H1 (cell line): ENCODE measurements around the gene FGF19. TPM values are rescaled to one million over a fixed set of nuclear protein-coding genes. Genes with fewer than 3 reads are reported as not detected.

Source experiments
- CTCF ChIA-PET: fragments of 300-600 bp; sonication (Branson Sonifier 250); formaldehyde crosslinking; loops from one replicate; lab custom pipeline; 2021; ENCODE audit not compliant: partially characterized antibody; lab: Charles Lee
- POLR2A ChIA-PET: fragments of 300-600 bp; sonication (Branson Sonifier 250); formaldehyde crosslinking; loops from one replicate; lab custom pipeline; 2021; ENCODE audit warnings: inconsistent platforms; ENCODE audit not compliant: partially characterized antibody; lab: Charles Lee
- DNase-seq, 2 experiments: peaks; one replicate each; pipeline versions ENCODE4 v3.0.0 to v3.0.0-alpha.2; 2010 to 2022; ENCODE audit warnings: low spot score in 2 of 2, low read depth in 1 of 2, mixed read lengths in 1 of 2
- FAIRE-seq: peaks from 2 replicates; lab custom pipeline; 2011; peaks lifted over from hg19 to GRCh38; lab: Jason Lieb, UNC
- H2AFZ ChIP-seq: 2 replicates; pipeline ENCODE4 v1.8.1; 2012; ENCODE audit warnings: low read length, inconsistent platforms
- H2AK5ac ChIP-seq: 2 replicates; pipeline ENCODE4 v1.6.1; 2013; ENCODE audit warnings: low read depth, low read length
- H2BK120ac ChIP-seq: replicated peaks from 2 replicates; pipeline ENCODE3; 2013; ENCODE audit warnings: low read depth, low read length, inconsistent platforms
- H2BK12ac ChIP-seq: 2 replicates; pipeline ENCODE4 v1.6.1; 2013; ENCODE audit warnings: low read depth, low read length
- H2BK15ac ChIP-seq: 2 replicates; pipeline ENCODE4 v1.6.1; 2013; ENCODE audit warnings: low read length
- H2BK20ac ChIP-seq: 2 replicates; pipeline ENCODE4 v1.6.1; 2013; ENCODE audit warnings: low read length
- H2BK5ac ChIP-seq: 2 replicates; pipeline ENCODE4 v1.6.1; 2013; ENCODE audit warnings: low read depth, low read length
- H3K14ac ChIP-seq: 2 replicates; pipeline ENCODE4 v1.6.1; 2013; ENCODE audit warnings: inconsistent platforms; ENCODE audit not compliant: insufficient read length
- H3K18ac ChIP-seq: 2 replicates; pipeline ENCODE4 v1.6.1; 2013; ENCODE audit warnings: low read length; ENCODE audit errors: extremely low read depth
- H3K23ac ChIP-seq: 2 replicates; pipeline ENCODE4 v1.6.1; 2013; ENCODE audit warnings: inconsistent platforms; ENCODE audit not compliant: insufficient read length
- H3K23me2 ChIP-seq: 2 replicates; pipeline ENCODE4 v1.6.1; 2013; ENCODE audit warnings: low read depth, low read length
- H3K27ac ChIP-seq: 2 replicates; pipeline ENCODE4 v1.6.1; 2011; ENCODE audit warnings: low read depth, low read length, inconsistent platforms
- H3K27me3 ChIP-seq, 4 experiments: replicated peaks in 1 of 4; 1 replicate in 1 of 4; 2 replicates in 3 of 4; pipeline versions ENCODE4 v1.6.1 to v1.8.1; 2011 to 2013; ENCODE audit warnings: low read length in 3 of 4, mild to moderate bottlenecking in 3 of 4, inconsistent platforms in 2 of 4, mixed read lengths in 2 of 4, moderate library complexity in 1 of 4; ENCODE audit not compliant: control insufficient read depth in 3 of 4, insufficient read depth in 3 of 4; ENCODE audit errors: extremely low read depth in 1 of 4
- H3K36me3 ChIP-seq, 4 experiments: 2 replicates each; pipeline versions ENCODE4 v1.6.1 to v1.8.1; 2011 to 2013; ENCODE audit warnings: mild to moderate bottlenecking in 4 of 4, low read length in 3 of 4, moderate library complexity in 2 of 4, control low read depth in 1 of 4, inconsistent platforms in 1 of 4; ENCODE audit not compliant: insufficient read depth in 4 of 4, control insufficient read depth in 2 of 4
- H3K4ac ChIP-seq: replicated peaks from 2 replicates; pipeline ENCODE3; 2013; ENCODE audit warnings: low read length, low read depth, mixed read lengths, inconsistent platforms; ENCODE audit not compliant: insufficient read length
- H3K4me1 ChIP-seq, 4 experiments: replicated peaks in 1 of 4; 1 replicate in 1 of 4; 2 replicates in 3 of 4; pipeline versions ENCODE4 v1.6.1 to v1.8.1; 2011 to 2013; ENCODE audit warnings: low read length in 3 of 4, inconsistent platforms in 2 of 4, mixed read lengths in 1 of 4; ENCODE audit not compliant: insufficient read depth in 4 of 4, control insufficient read depth in 3 of 4
- H3K4me2 ChIP-seq, 2 experiments: 2 replicates each; pipeline versions ENCODE4 v1.6.1 to v1.8.1; 2011 to 2013; ENCODE audit warnings: low read depth in 2 of 2, low read length in 2 of 2, control low read depth in 1 of 2, inconsistent platforms in 1 of 2, mild to moderate bottlenecking in 1 of 2; ENCODE audit not compliant: insufficient read depth in 1 of 2
- H3K4me3 ChIP-seq, 4 experiments: fragments of 200-600, 300-600 bp in 1 of 4; sonication (generic), shearing (Covaris generic), sonication (Bioruptor Twin) in 1 of 4; 2 replicates each; pipeline versions ENCODE4 v1.5.1 to v1.8.1; 2011 to 2016; ENCODE audit warnings: low read length in 4 of 4, low read depth in 3 of 4, control low read depth in 2 of 4, inconsistent platforms in 2 of 4, mild to moderate bottlenecking in 2 of 4, mixed read lengths in 1 of 4, moderate library complexity in 1 of 4; ENCODE audit not compliant: insufficient read depth in 2 of 4; ENCODE audit errors: extremely low read depth in 1 of 4
- H3K56ac ChIP-seq: replicated peaks from 2 replicates; pipeline ENCODE3; 2013; ENCODE audit warnings: low read depth, mild to moderate bottlenecking, mixed read lengths, low read length, inconsistent platforms; ENCODE audit not compliant: insufficient read length
- H3K79me1 ChIP-seq: 2 replicates; pipeline ENCODE4 v1.6.1; 2013; ENCODE audit warnings: low read depth, low read length, control low read depth
- H3K79me2 ChIP-seq, 2 experiments: 2 replicates each; pipeline versions ENCODE4 v1.6.1 to v1.8.1; 2012 to 2013; ENCODE audit warnings: low read length in 2 of 2, mild to moderate bottlenecking in 2 of 2, inconsistent platforms in 1 of 2; ENCODE audit not compliant: insufficient read depth in 2 of 2, control insufficient read depth in 1 of 2
- H3K9ac ChIP-seq, 4 experiments: replicated peaks in 1 of 4; 1 replicate in 1 of 4; 2 replicates in 3 of 4; pipeline versions ENCODE4 v1.6.1 to v1.8.1; 2011 to 2013; ENCODE audit warnings: low read depth in 3 of 4, low read length in 3 of 4, control low read depth in 2 of 4, mild to moderate bottlenecking in 2 of 4, moderate library complexity in 2 of 4, inconsistent platforms in 1 of 4; ENCODE audit errors: extremely low read depth in 1 of 4
- H3K9me3 ChIP-seq, 2 experiments: 2 replicates each; pipeline versions ENCODE4 v1.6.1 to v1.8.1; 2012 to 2013; ENCODE audit warnings: mild to moderate bottlenecking in 2 of 2, moderate library complexity in 2 of 2, control low read depth in 1 of 2, inconsistent platforms in 1 of 2, low read depth in 1 of 2, low read length in 1 of 2, mixed read lengths in 1 of 2; ENCODE audit not compliant: insufficient read depth in 2 of 2
- H4K20me1 ChIP-seq, 2 experiments: replicated peaks in 1 of 2; 2 replicates each; pipeline versions ENCODE3 to v1.8.1; 2011 to 2013; ENCODE audit warnings: inconsistent platforms in 2 of 2, low read length in 2 of 2, mild to moderate bottlenecking in 1 of 2; ENCODE audit not compliant: insufficient read depth in 2 of 2, control insufficient read depth in 1 of 2
- H4K5ac ChIP-seq: 2 replicates; pipeline ENCODE4 v1.6.1; 2013; ENCODE audit warnings: low read length, low read depth, mixed read lengths, inconsistent platforms; ENCODE audit not compliant: insufficient read length
- H4K8ac ChIP-seq: 2 replicates; pipeline ENCODE4 v1.8.0; 2013; ENCODE audit warnings: mild to moderate bottlenecking, moderate library complexity, low read length, inconsistent platforms; ENCODE audit not compliant: insufficient read depth; ENCODE audit errors: extremely low read depth
- H4K91ac ChIP-seq: replicated peaks from 2 replicates; pipeline ENCODE3; 2013; ENCODE audit warnings: low read length, mixed read lengths, inconsistent platforms; ENCODE audit not compliant: insufficient read length
- GABPA ChIP-seq: IDR thresholded peaks from 2 replicates; pipeline ENCODE4 v1.6.1; 2011; ENCODE audit warnings: mild to moderate bottlenecking, low read length, moderate library complexity, borderline replicate concordance; ENCODE audit not compliant: insufficient read depth
- POLR2A ChIP-seq, 2 experiments: IDR thresholded peaks; 1 replicate in 1 of 2; 2 replicates in 1 of 2; pipeline ENCODE4 v1.6.1; 2011; ENCODE audit warnings: low read depth in 2 of 2, low read length in 2 of 2, mild to moderate bottlenecking in 2 of 2; ENCODE audit errors: control extremely low read depth in 1 of 2
- TAF7 ChIP-seq: optimal IDR thresholded peaks from 2 replicates; pipeline ENCODE3; 2011; ENCODE audit warnings: low read depth, mild to moderate bottlenecking, inconsistent platforms, low read length, moderate library complexity, borderline replicate concordance
- TEAD4 ChIP-seq: IDR thresholded peaks from 2 replicates; pipeline ENCODE4 v1.6.1; 2012; ENCODE audit warnings: low read depth, low read length, inconsistent platforms, mixed read lengths
- WGBS, 2 experiments: shearing (Covaris generic) in 1 of 2; methylation state at CpG; one replicate each; pipeline versions ENCODE4 v1.1.6 to v1.1.7; 2013 to 2015; ENCODE audit warnings: low lambda C conversion rate in 2 of 2, mixed read lengths in 2 of 2, inconsistent platforms in 1 of 2, low coverage in 1 of 2, missing lambda C conversion rate in 1 of 2; ENCODE audit not compliant: insufficient replicate concordance in 2 of 2, insufficient coverage in 1 of 2, insufficient read length in 1 of 2; ENCODE audit errors: extremely low coverage in 1 of 2, missing lambda C conversion rate in 1 of 2; 5-methylcytosine and 5-hydroxymethylcytosine counted together
- polyA plus RNA-seq, 7 experiments: library from polyadenylated mRNA; depleted of rRNA in 3 of 7; stranded (reverse) in 5 of 7; unstranded in 2 of 7; fragments of >200 nt in 5 of 7; fragments of 200-250 nt in 2 of 7; gene quantifications; 1 replicate in 5 of 7; 2 replicates in 1 of 7; 4 replicates in 1 of 7; pipeline versions ENCODE4 v1.2.1 to v1.2.3, GENCODE V29; 2011 to 2013; ENCODE audit warnings: missing spikeins in 2 of 7, mixed read lengths in 2 of 7
- total RNA-seq: library from RNA; stranded (reverse); fragmentation: NEBNext Ultra II Directional; extraction: Animal tissue kit (Norgen Biotek cat#: 25700); gene quantifications from 2 replicates; pipeline ENCODE4 v1.2.1, GENCODE V29; 2021
- TF ChIP-seq, protein P1 (sequence below): IDR thresholded peaks from 2 replicates; pipeline ENCODE4 v1.6.1; 2012; ENCODE audit warnings: low read length, inconsistent platforms

FGF19 gene
- total and polyA plus RNA-seq, 2 of the 8 experiments (the other 6 are each of a cell fraction or from before 2014, with no cell fraction given): 9.6 to 14.8 TPM

DNA sequence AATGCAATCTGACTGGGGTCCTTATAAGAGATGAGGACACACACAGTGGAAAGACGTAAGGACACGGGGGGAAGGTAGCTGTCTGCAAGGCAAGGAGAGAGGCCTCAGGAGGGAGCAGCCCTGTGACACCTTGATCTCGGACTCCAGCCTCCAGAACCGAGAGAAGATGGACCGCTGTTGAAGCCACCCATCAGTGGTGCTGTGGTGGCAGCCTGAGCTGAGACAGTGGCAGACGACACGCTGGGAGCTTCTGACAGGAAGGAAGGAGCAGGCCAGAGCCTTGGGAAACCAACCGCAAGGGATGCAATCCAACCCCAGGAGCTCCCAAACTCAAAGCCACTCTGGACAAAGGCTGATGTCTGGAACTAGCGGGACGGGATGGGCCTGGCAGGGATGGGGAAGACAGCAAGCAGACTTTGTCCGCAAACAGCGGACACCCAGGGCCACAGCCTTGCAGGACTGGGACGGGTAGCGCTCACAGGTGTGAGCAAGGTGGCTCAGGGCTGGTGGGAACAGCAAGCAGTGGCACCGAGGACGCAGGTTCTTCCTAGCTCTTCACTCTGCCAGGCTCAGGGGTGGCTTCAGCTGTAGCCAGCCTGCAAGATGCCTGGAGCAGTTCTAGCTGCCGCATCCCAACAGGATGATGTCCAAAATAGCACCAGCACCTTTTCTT is 39.6 kb downstream of the FGF19 start:
- no peaks in the 10 kb centered on the region for H3K9me3 ChIP-seq
- H3K79me2 ChIP-seq: no peaks in the 10 kb centered on the region
- 92% methylated on average over 17 of the region's 17 CpGs; no CpG with 5 or more reads in 1 of the 2 experiments for WGBS, 2 experiments
- 0 out of 2 replicates have a peak, but pooled peaks cover 2% of the 10 kb centered on the region for H3K79me1 ChIP-seq
- no peak overlapping the region for H2AK5ac ChIP-seq
- no peak overlapping the region for H3K27ac ChIP-seq
- H3K18ac ChIP-seq: no peak overlapping the region
- no peak overlapping the region for H4K5ac ChIP-seq
- H3K23ac ChIP-seq: no peak overlapping the region
- H4K91ac ChIP-seq: no peak overlapping the region
- no peak overlapping the region for H2BK15ac ChIP-seq
- no peak overlapping the region for H2BK120ac ChIP-seq
- no peak overlapping the region for H2AFZ ChIP-seq
- no peak overlapping the region for H3K4me2 ChIP-seq
- no peak overlapping the region for H3K4me3 ChIP-seq
- H3K27me3 ChIP-seq: no peaks in the 10 kb centered on the region
- no peak overlapping the region for H2BK12ac ChIP-seq
- TF ChIP-seq TEAD4 (no peak), POLR2A (IDR thresholded peaks at IDR 0.05; ENCODE audit: control extremely low read depth in 1 of 2, low read depth in 2 of 2, low read length in 2 of 2) (no peak), TAF7 (no peak), GABPA (no peak)
- TF ChIP-seq, protein P1, sequence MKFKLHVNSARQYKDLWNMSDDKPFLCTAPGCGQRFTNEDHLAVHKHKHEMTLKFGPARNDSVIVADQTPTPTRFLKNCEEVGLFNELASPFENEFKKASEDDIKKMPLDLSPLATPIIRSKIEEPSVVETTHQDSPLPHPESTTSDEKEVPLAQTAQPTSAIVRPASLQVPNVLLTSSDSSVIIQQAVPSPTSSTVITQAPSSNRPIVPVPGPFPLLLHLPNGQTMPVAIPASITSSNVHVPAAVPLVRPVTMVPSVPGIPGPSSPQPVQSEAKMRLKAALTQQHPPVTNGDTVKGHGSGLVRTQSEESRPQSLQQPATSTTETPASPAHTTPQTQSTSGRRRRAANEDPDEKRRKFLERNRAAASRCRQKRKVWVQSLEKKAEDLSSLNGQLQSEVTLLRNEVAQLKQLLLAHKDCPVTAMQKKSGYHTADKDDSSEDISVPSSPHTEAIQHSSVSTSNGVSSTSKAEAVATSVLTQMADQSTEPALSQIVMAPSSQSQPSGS: no peak
- no peak overlapping the region for H2BK20ac ChIP-seq
- DNase-seq: no peak
- no peak overlapping the region for H2BK5ac ChIP-seq
- H3K9ac ChIP-seq: no peak overlapping the region
- POLR2A ChIA-PET: interaction anchor here (0.6 to 1.5 kb wide), 5 partner anchors 9 to 20 kb away, joined by 3 to 8 read pairs (median 3); partner anchors contain the start of gene LTO1
- no peak for FAIRE-seq
- CTCF ChIA-PET: interaction anchor here (0.6 to 1.6 kb wide), 5 partner anchors 9 to 371 kb away, joined by 3 to 7 read pairs (median 4); partner anchors contain the start of gene LTO1
- H3K36me3 ChIP-seq: peaks cover 0 to 9% (median under 1%) of the 10 kb centered on the region in 4 experiments; a peak in 4 of 8 replicates
- H3K14ac ChIP-seq: no peak overlapping the region
- no peak overlapping the region for H4K8ac ChIP-seq
- no peaks in the 10 kb centered on the region for H3K23me2 ChIP-seq
- peaks cover 0 to 2% of the 10 kb centered on the region in 2 experiments for H4K20me1 ChIP-seq
- no peak overlapping the region for H3K56ac ChIP-seq
- no peaks in the 10 kb centered on the region for H3K4me1 ChIP-seq
- H3K4ac ChIP-seq: no peak overlapping the region
